Psoas muscle (tissue), 8 donors: ENCODE data around the gene TCEAL2. TPM values are rescaled to one million over a fixed set of nuclear protein-coding genes. Genes with fewer than 3 reads are reported as not detected.
A peak's percentile ranks its signal among the peaks of the same experiment; 100 is the strongest.

ENCODE experiments used
- ATAC-seq, 4 donors: fragments of 200-7000 bp; cut with Tn5 transposase; one replicate each; pipeline ENCODE4 v1.9.1; 2020; ENCODE audit warnings: moderate library complexity in 3 of 4, mild to moderate bottlenecking in 2 of 4
- DNase-seq, 2 donors: peaks; one replicate each; pipeline ENCODE4 v3.0.0-alpha.2; 2020
- H3K27ac ChIP-seq: fragments of 200-600 bp; one replicate; pipeline ENCODE4 v1.8.0; 2022
- H3K27me3 ChIP-seq, 3 donors: fragments of 200-600 bp in 1 of 3; one replicate each; pipeline versions ENCODE4 v1.6.1 to v1.8.0; 2013 to 2022; ENCODE audit warnings: low read length in 2 of 3, mild to moderate bottlenecking in 2 of 3, moderate library complexity in 1 of 3; ENCODE audit not compliant: insufficient read depth in 3 of 3
- H3K36me3 ChIP-seq, 2 donors: fragments of 200-600 bp in 1 of 2; one replicate each; pipeline versions ENCODE4 v1.6.1 to v1.8.0; 2013 to 2022; ENCODE audit warnings: low read depth in 1 of 2, mild to moderate bottlenecking in 1 of 2, moderate library complexity in 1 of 2; ENCODE audit not compliant: insufficient read depth in 1 of 2
- H3K4me1 ChIP-seq: fragments of 200-600 bp; one replicate; pipeline ENCODE4 v1.8.0; 2022
- H3K4me3 ChIP-seq: fragments of 200-600 bp; one replicate; pipeline ENCODE4 v1.8.0; 2022; ENCODE audit warnings: mild to moderate bottlenecking
- H3K9me3 ChIP-seq: fragments of 200-600 bp; one replicate; pipeline ENCODE4 v1.8.0; 2022
- CTCF ChIP-seq: fragments of 200-600 bp; IDR thresholded peaks from one replicate; pipeline ENCODE4 v1.8.0; 2022; ENCODE audit warnings: antibody characterized with exemption
- WGBS, 3 donors: extraction: QIAGEN DNeasy Blood & Tissue Kit; methylation state at CpG; one replicate each; pipeline versions ENCODE4 v1.1.6 to v1.1.7; 2013; 5-methylcytosine and 5-hydroxymethylcytosine counted together
- intact Hi-C, 2 donors: fragments of 100-400 bp; cut with DNase I; formaldehyde crosslinking; loops; one replicate each; pipeline versions ENCODE4 v1.11.0 to v1.14.2; 2022
- polyA plus RNA-seq, 3 donors: library from polyadenylated mRNA; stranded (reverse); fragments of 200-250 nt; gene quantifications; one replicate each; pipeline ENCODE4 v1.2.3, GENCODE V29; 2013
- total RNA-seq, 4 donors: library from RNA; stranded (reverse); fragmentation: NEBNext Ultra II Directional in 2 of 4; extraction: Animal tissue kit (Norgen Biotek cat#: 25700) in 2 of 4; gene quantifications; one replicate each; pipeline versions ENCODE4 v1.2.1 to v1.2.4, GENCODE V29; 2021 to 2023
- donor health status: healthy with polysubstance abuse.
- donor health status: DM: no; HTN: no; CAD: no; lungs with moderate emphysema.
- donor health status: Bipolar disorder and iron deficiency.
- donor health status: healthy.
- donor health status: DM: yes; HTN: yes; CAD: no.
- donor health status: DM: no; HTN: no; CAD: no.
- donor health status: DM: no; HTN: no; CAD: no.
- donor health status: DM: yes; HTN: yes; CAD: no.

Gene TCEAL2
- total and polyA plus RNA-seq, 7 donors, result 0.22 to 0.34 (median 0.31) TPM; not detected in 3

GRCh38 chrX:102154218-102154860, 28.9 kb downstream of the TCEAL2 start:
- no peaks in the 10 kb centered on the region for H3K36me3 ChIP-seq
- ATAC-seq (no peak), DNase-seq (no peak)
- peaks cover 0 to 34% (median 0%) of the 10 kb centered on the region in 3 donors for H3K27me3 ChIP-seq
- H3K9me3 ChIP-seq, result no peaks in the 10 kb centered on the region
- 6 to 16% (median 8%) methylated on average over 11 of the region's 11 CpGs for WGBS, 3 donors
- intact Hi-C loops, result no loop called here
- H3K4me1 ChIP-seq, result no peaks in the 10 kb centered on the region
- no peak for TF ChIP-seq CTCF
- no peak overlapping the region for H3K4me3 ChIP-seq
- no peak overlapping the region for H3K27ac ChIP-seq

GRCh38 chrX:102154900-102155805, 29.7 kb downstream of the TCEAL2 start:
- DNase-seq (no peak), ATAC-seq (peak in 1 of 4 donors; percentile 13)
- H3K36me3 ChIP-seq, result no peaks in the 10 kb centered on the region
- 4 to 37% (median 5%) methylated on average over 31 to 32 of the region's 32 CpGs for WGBS, 3 donors
- peaks cover 0 to 34% (median 0%) of the 10 kb centered on the region in 3 donors for H3K27me3 ChIP-seq
- TF ChIP-seq CTCF, result no peak
- intact Hi-C loops, result no loop called here
- no peak overlapping the region for H3K27ac ChIP-seq
- H3K4me3 ChIP-seq, result peak overlapping the region; percentile 52
- no peaks in the 10 kb centered on the region for H3K9me3 ChIP-seq
- H3K4me1 ChIP-seq, result no peaks in the 10 kb centered on the region

- 0 to 17% (median 1%) methylated on average over 15 of the region's 15 CpGs for WGBS, 3 donors
- H3K27me3 ChIP-seq, result peaks cover 0 to 34% (median 0%) of the 10 kb centered on the region in 3 donors
- H3K9me3 ChIP-seq, result no peaks in the 10 kb centered on the region
- no peaks in the 10 kb centered on the region for H3K4me1 ChIP-seq
- H3K27ac ChIP-seq, result no peak within 1 kb of the TSS
- DNase-seq (peak; percentile 40 to 51), ATAC-seq (peak; percentile 65 to 76 (median 70))
- H3K36me3 ChIP-seq, result no peaks in the 10 kb centered on the region
- H3K4me3 ChIP-seq, result peak within 1 kb of the TSS; percentile 52
- intact Hi-C loops, result no loop called here
- no peak for TF ChIP-seq CTCF
Measured at GRCh38 chrX:102155806-102156179, 30.3 kb downstream of the TCEAL2 start, which contains the start of gene BEX5. BEX5 (minus strand) TSS chrX:102155977; CDS start chrX:102154265, 1,712 bp downstream.

Other genes starting within 250 kb of the TCEAL2 start
- gene ZMAT1, start 193.7 kb upstream of the TCEAL2 start, total RNA-seq, result 1 to 10 TPM in 3 of 4 donors, under 1 TPM in 1; 0.71 to 2.3 (median 1.4) TPM
- 1 to 10 TPM in 1 of 3 donors, under 1 TPM in 2; 0.60 to 1.1 (median 0.90) TPM for gene ZMAT1, start 193.7 kb upstream of the TCEAL2 start, polyA plus RNA-seq
- not detected for gene TCEAL6, start 16.8 kb downstream of the TCEAL2 start, total RNA-seq
- gene TCEAL6, start 16.8 kb downstream of the TCEAL2 start, polyA plus RNA-seq, result not detected
- gene BEX5, start 30.3 kb downstream of the TCEAL2 start, total RNA-seq, result under 1 TPM in 1 of 4 donors, not detected in 3; 0.42 TPM
- gene BEX5, start 30.3 kb downstream of the TCEAL2 start, polyA plus RNA-seq, result under 1 TPM; 0.09 to 0.20 (median 0.19) TPM
- gene TCP11X1, start 89.6 kb downstream of the TCEAL2 start, total RNA-seq, result not detected
- not detected for gene TCP11X1, start 89.6 kb downstream of the TCEAL2 start, polyA plus RNA-seq
- not detected for gene NXF2, start 121.5 kb downstream of the TCEAL2 start, total RNA-seq
- not detected for gene NXF2, start 121.5 kb downstream of the TCEAL2 start, polyA plus RNA-seq